ENCODE measurements around the gene CAPN11.

CAPN11 gene

GRCh38 chr6:44225579-44226325, 67.1 kb downstream of the CAPN11 start:
- Histone ChIP-seq H3K9me3 (ENCODE audit: insufficient read depth, low read length) (no peaks in the 10 kb centered on the region), H4K20me1 (ENCODE audit: low read depth, low read length) (no peaks in the 10 kb centered on the region), H3K79me2 (ENCODE audit: insufficient read depth, low read length) (peaks cover 44% of the 10 kb centered on the region), H3K4me2 (ENCODE audit: low read depth, low read length, poor library complexity, severe bottlenecking) (peak overlapping the region; percentile 66), H2AFZ (ENCODE audit: low read depth, low read length, severe bottlenecking) (no peak overlapping the region), H3K4me3 (ENCODE audit: insufficient read depth, low read length, poor library complexity, severe bottlenecking) (peak overlapping the region; percentile 8), H3K27ac (ENCODE audit: low read depth, low read length) (0 out of 2 replicates have a peak overlapping the region, but pooled peaks have one; percentile 4), H3F3A (ENCODE audit: insufficient read depth) (peaks cover 4% of the 10 kb centered on the region; the same call in 1 of the 2 replicates), H3K9me2 (replicated peaks; ENCODE audit: insufficient read depth, low read length) (no peaks in the 10 kb centered on the region), H3K9ac (ENCODE audit: low read length) (peak overlapping the region; percentile 83), H3K27me3 (ENCODE audit: low read length) (no peaks in the 10 kb centered on the region), H3K36me3 (ENCODE audit: low read length) (no peaks in the 10 kb centered on the region)
- no peak for TF ChIP-seq EZH2phosphoT487 (conservative IDR thresholded peaks at IDR 0.05; ENCODE audit: low read length)
- no peak for TF ChIP-seq CTCF (IDR thresholded peaks at IDR 0.05; ENCODE audit: insufficient read depth, low read length, poor library complexity, severe bottlenecking)

- H3K9ac ChIP-seq (ENCODE audit: low read length), result peak overlapping the region; percentile 83
- H3K4me3 ChIP-seq (ENCODE audit: insufficient read depth, low read length, poor library complexity, severe bottlenecking), result no peak overlapping the region
- no peaks in the 10 kb centered on the region for H3K9me2 ChIP-seq (replicated peaks; ENCODE audit: insufficient read depth, low read length)
- H3K9me3 ChIP-seq (ENCODE audit: insufficient read depth, low read length), result no peaks in the 10 kb centered on the region
- H3F3A ChIP-seq (ENCODE audit: insufficient read depth), result no peaks in the 10 kb centered on the region
- H3K27me3 ChIP-seq (ENCODE audit: low read length), result no peaks in the 10 kb centered on the region
- H3K27ac ChIP-seq (ENCODE audit: low read depth, low read length), result no peak overlapping the region
- H4K20me1 ChIP-seq (ENCODE audit: low read depth, low read length), result no peaks in the 10 kb centered on the region
- peaks cover 44% of the 10 kb centered on the region for H3K79me2 ChIP-seq (ENCODE audit: insufficient read depth, low read length)
- peak overlapping the region; percentile 66 for H3K4me2 ChIP-seq (ENCODE audit: low read depth, low read length, poor library complexity, severe bottlenecking)
- H2AFZ ChIP-seq (ENCODE audit: low read depth, low read length, severe bottlenecking), result no peak overlapping the region
- TF ChIP-seq CTCF (IDR thresholded peaks at IDR 0.05; ENCODE audit: insufficient read depth, low read length, poor library complexity, severe bottlenecking), result no peak
- no peak for TF ChIP-seq EZH2phosphoT487 (conservative IDR thresholded peaks at IDR 0.05; ENCODE audit: low read length)
- H3K36me3 ChIP-seq (ENCODE audit: low read length), result no peaks in the 10 kb centered on the region
These were observed 67.9 kb downstream of the CAPN11 start for GRCh38 chr6:44226368-44227147.

- H2AFZ ChIP-seq (ENCODE audit: low read depth, low read length, severe bottlenecking), result no peak overlapping the region
- H3K27ac ChIP-seq (ENCODE audit: low read depth, low read length), result no peak overlapping the region
- no peaks in the 10 kb centered on the region for H3K9me2 ChIP-seq (replicated peaks; ENCODE audit: insufficient read depth, low read length)
- H3K4me2 ChIP-seq (ENCODE audit: low read depth, low read length, poor library complexity, severe bottlenecking), result no peak overlapping the region
- no peaks in the 10 kb centered on the region for H3K27me3 ChIP-seq (ENCODE audit: low read length)
- H4K20me1 ChIP-seq (ENCODE audit: low read depth, low read length), result no peaks in the 10 kb centered on the region
- H3F3A ChIP-seq (ENCODE audit: insufficient read depth), result no peaks in the 10 kb centered on the region
- H3K4me3 ChIP-seq (ENCODE audit: insufficient read depth, low read length, poor library complexity, severe bottlenecking), result no peak overlapping the region
- peaks cover 44% of the 10 kb centered on the region for H3K79me2 ChIP-seq (ENCODE audit: insufficient read depth, low read length)
- no peaks in the 10 kb centered on the region for H3K36me3 ChIP-seq (ENCODE audit: low read length)
- no peaks in the 10 kb centered on the region for H3K9me3 ChIP-seq (ENCODE audit: insufficient read depth, low read length)
- no peak for TF ChIP-seq EZH2phosphoT487 (conservative IDR thresholded peaks at IDR 0.05; ENCODE audit: low read length)
- TF ChIP-seq CTCF (IDR thresholded peaks at IDR 0.05; ENCODE audit: insufficient read depth, low read length, poor library complexity, severe bottlenecking), result no peak
- H3K9ac ChIP-seq (ENCODE audit: low read length), result no peak overlapping the region
These were observed 68.7 kb downstream of the CAPN11 start for GRCh38 chr6:44227148-44227793.

Data from SU-DHL-6 (cell line).